Dedifferentiated amniotic fluid mesenchymal stem cell (primary cell): Measurements from ENCODE around the gene DNMBP.
"Not testable (repeated sequence)": the region's sequence is repeated elsewhere in the genome, so short reads cannot be mapped to it uniquely, and the experiment has no call there.

Source experiments
- DNase-seq: peaks from one replicate; pipeline ENCODE4 v3.0.0-alpha.2; 2016; ENCODE audit errors: extremely low spot score

The DNMBP gene

DNA sequence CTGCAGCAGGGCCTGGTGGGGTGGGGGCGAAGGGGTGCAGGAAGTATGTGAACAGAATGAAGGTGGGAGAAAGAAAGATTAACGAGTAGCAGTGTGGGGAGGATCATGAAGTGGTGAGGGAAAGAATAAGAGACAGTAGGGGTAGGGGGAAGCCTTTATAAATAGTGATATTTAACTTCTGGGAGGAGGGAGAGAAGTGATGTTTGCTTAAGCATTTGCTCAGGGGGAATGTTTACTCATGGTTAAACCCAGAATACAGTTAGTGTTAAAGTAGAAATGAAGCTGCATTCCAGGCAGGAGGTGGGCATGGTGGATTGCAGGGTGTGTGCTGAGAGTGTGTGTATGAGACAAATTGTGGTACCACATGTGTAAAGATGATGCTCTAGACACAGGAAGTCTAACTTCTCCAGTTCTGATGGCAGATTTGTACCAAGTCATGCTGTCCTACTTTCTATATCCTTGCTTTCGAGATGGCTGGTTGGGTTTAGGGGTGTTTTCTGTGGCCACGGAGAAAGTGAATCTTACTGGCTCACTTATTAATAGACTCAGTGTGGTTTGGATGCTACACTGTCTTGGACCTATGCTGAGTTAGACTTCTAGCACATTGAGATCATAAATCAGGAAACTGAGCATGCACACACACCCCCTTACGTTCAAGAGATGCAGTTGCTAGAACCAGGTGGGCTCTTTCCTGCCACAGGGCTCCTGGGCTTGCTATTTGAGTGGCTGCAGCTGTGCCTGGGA, 10.6 kb upstream of the DNMBP start:
- no peak for DNase-seq

GRCh38 chr10:100019787-100020141, 10.0 kb upstream of the DNMBP start:
- DNase-seq = no peak

DNA sequence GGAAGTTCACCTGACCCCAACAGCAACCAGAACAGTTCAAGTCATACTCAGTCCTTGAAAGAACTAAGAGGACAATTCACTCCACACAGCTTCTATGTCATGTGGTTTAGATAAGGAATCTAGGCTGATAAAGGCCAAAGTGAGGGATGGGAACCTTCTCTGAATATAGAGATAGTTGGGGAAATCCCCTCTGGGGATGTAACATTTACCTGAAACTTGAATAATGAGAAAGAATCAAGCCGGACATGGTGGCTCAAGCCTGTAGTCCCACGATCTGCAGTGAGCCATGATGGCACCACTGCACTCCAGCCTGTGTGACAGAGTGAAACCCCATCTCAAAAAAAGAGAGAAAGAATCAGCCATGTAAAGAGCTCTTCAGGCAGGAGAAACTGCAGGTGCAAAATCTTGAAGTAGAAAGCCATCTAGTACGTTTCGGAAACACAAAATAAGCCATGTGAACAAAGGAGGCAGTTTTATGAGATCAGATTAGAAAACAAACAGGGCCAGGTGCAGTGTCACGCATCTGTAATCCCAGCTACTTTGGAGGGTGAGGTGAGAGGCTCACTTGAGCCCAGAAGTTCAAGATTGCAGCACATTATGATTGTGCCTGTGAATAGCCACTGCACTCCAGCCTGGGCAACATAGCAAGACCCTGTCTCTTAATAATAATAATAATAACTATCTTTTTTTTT, 4.5 kb upstream of the DNMBP start:
- DNase-seq = no peak

DNA sequence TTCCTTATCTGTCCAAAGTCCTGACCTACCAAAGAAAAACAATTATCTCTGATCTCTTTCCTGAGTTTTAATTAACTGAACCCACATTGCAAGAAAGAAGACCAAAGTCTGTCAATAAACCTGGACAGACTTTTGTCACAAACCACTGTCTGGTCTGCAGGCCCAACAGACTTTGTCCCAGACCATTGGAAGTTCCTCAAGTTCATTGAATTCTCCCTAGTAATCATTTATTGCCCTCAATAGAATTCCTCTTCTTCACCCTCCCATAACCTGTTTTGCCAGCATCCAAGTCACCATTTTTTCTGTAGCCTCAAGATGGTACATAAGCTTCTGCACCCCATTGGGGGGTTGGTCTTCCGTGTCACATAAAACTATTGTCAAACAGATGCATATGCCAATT, 3.9 kb upstream of the DNMBP start:
- DNase-seq = no peak

- DNase-seq = not testable (repeated sequence)
These were observed 2.2 kb upstream of the DNMBP start for GRCh38 chr10:100011906-100012305.

GRCh38 chr10:100009283-100009792, 409 bp downstream of the DNMBP start:
- no peak for DNase-seq

DNA sequence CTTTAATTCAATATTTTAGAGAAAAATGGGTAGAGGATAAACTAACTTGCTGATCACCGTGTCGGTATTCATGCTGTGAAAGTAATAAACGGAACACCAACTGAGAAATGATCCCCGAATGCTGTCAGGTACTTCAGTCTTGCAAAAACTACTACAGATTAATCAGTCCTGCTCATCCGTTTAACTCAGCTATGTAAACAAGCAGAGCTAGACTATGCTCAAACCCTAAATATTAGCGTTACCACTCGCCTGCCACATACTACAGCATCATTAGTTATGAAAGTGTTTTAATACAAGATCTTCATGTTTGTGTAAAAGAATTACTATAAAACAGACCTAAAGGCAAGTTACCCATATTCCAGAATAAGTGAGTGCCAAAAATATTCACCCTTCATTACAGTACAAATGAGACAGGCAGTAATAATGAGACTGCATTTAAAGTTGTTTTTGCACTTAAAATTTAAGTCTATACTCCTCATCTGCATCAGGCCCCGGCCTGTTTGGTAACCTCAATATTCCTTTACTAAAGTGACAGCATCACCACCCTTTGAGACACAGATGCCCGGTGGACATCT, 952 bp downstream of the DNMBP start:
- no peak for DNase-seq

- DNase-seq = peak; percentile 42
These were observed 1.6 kb downstream of the DNMBP start for GRCh38 chr10:100008142-100008522.

DNA sequence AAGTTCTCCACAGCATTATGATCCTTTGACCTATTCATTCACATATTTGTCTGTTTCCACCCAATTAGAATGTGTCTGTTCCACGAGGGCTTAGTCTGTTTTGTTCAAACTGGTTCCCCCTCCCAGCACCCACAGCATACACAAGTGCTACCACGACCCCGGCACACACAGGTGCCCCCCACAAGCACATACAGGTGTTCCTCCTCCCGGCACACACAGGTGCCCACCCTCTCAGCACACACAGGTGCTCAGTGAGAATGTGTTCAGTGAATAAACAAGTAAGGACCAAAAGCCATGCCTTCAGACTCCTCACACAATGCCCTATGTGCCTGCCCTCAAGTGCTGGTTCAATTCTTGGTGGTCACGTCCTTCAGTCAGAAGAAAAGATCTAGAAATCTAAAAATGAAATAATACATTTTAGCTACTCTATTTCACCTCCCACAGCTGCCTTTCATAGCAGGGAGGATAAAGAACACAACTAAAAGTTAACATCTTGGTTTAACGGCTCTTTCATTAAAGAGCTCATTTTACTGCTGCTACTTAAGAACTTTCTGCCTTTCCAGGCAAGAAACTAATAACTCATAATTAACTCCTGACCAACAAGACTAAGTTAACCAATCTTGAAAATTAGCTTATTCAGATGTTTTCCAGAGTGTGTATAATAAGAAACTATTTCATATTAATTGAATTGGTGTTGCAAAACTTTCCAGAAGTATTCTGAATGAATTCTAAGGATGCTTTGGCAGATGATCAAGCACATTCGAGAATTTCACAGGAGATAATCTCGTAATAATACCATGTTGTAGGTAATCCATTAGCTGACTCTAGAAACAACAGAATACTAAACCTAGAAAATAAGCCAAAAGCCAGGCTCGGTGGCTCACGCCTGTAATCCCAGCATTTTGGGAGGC, 2.3 kb downstream of the DNMBP start:
- DNase-seq = no peak

GRCh38 chr10:100006243-100006886, 3.4 kb downstream of the DNMBP start:
- peak; percentile 91 for DNase-seq

- no peak for DNase-seq
These were observed 4.8 kb downstream of the DNMBP start for GRCh38 chr10:100004805-100005510.

DNA sequence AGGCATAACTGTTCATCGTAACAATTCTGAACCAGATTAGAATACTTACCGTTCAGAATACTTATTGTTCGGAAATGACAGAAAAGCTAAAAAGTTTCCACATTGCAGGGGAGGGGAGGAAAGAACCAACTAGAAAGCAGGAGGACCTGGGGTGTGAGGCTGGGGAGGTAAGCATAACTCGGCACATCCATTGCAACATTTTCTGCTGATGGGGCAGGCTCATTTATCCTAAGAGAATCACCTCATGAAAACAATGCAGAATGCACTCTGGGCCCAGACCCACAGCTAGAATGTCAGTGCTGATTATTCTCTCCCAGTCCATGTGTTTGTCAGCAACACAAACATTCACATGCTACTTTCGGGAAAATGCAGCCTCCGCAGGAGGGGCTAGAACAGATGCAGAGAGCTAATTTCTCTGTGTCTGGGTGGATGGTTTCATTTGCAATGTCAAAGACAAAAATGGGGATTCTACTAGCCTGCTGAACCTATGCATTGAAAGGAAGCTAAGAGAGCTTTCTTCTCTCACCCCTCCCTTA, 9.6 kb downstream of the DNMBP start:
- DNase-seq = no peak

DNA sequence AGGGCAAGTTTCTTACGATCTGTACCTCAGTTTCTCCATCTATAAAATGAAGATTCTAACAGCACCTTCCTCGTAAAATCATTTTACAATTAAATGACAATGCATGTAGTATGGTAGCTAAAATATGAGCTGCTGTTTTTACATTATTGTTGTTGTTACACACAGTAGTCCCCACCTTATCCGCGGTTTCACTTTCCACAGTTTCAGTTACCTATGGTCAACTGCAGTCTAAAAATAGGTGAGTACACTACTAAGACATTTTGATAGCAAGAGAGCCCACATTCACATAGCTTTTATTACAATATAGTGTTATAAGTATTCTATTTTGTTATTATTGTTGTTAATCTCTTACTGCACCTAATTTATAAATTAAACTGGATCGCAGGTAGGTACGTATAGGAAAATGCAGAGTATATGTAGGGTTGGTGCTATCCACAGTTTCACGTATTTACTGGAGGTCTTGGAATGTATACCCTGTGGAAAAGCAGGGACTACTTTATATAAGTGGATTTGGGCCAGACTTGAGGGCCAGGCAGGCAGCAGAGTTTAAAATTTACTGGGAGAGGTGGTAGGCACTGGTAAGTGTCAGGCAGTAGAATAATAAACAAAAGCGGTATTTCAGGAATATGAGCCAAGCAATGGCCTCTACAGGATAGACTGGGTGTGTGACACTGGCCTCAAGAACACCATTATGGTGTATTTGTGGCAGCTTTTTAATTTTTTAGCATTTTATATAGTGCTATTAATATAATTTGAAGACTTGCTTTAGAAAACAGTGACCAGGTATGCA, 10.2 kb downstream of the DNMBP start:
- no peak for DNase-seq

DNA sequence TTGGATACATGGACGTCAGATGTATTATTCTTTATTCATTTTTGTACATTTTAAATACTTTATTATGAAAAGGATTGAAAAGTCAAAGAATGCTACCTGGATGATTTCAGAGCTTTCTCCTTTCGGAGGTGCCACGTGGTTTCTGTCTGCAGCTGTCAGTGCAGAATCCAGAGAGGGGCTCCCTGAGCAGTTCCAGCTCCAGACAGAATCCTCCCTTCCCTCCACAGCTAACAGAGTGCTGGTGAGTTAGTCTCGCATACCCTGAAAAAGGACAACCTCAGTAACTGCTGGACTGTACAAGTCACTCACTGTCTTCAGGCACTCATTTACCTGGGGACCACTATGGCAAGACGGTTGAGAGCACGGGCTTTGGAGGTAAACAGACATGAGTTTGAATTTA, 10.9 kb downstream of the DNMBP start:
- no peak for DNase-seq

DNA sequence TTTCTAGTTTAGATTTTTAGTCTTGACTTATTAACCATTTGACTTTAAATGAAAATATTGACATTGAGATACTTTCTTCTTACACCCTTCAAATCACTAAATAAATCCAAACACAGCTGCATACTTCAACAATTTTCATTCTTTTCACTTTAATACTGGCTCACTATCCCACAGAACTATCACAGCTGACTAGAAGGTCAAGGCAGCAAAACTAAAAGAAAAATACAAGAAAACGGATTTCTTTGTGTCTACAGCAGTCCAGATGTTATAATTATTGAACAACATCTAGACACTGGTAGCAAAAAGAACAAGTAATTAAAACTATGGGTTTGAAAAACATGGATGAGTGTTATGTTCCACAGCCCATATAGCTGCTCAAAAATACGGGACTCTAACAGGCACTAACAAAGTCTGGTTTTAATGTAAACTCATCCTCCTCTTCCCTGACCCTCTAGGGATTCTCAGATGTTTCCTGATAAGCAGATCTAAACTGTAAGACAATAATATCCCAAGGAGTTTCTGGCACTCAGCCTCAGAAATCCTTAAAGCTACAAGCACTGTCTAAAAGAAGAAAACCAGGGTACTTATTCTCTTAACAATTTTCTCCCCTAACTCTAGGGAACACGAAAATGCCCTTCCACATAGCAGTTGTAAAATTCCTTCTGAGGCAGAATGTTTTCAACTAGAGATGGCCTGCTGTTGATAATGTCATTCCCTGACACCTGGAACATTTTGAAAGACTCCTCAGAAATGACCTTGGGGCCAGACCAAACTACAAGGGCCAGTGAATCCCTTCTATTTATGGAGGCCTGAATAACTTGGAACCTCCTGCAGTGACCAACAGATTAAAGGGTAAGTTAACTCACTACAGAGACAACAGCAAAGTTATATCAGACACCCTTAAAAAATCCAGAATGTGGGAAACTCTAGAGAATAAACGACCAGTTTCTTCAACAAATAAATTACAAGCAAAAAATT, 12.8 kb downstream of the DNMBP start:
- no peak for DNase-seq

GRCh38 chr10:99995713-99996112, 14.0 kb downstream of the DNMBP start:
- DNase-seq = no peak

- DNase-seq = no peak
These were observed 14.5 kb downstream of the DNMBP start for GRCh38 chr10:99995269-99995668.

DNA sequence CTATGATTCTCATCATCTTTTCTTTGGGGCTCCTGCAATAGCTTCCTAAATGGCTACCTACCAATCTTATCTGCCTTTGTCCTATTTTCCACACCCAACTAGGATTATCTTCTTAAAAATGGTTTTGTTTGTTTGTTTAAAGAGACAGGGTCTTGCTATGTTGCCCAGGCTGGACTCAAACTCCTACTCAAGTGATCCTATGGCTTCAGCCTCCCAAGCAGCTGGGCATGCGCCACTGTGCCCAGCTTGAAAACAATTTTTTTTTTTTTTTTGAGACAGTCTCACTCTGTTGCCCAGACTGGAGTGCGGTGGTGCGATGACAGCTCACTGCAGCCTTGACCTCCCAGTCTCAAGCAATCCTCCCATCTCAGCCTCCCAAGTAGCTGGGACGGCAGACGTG, 14.9 kb downstream of the DNMBP start:
- no peak for DNase-seq
